Measurements from ENCODE around the gene CDKL5. TPM values are rescaled to one million over a fixed set of nuclear protein-coding genes. Genes with fewer than 3 reads are reported as not detected.
"Not testable (repeated sequence)": the region's sequence is repeated elsewhere in the genome, so short reads cannot be mapped to it uniquely, and the experiment has no call there.

CDKL5 gene
- total RNA-seq, 1 donor from 2014 or later = 20.7 TPM

GRCh38 chrX:18422886-18423285, 2.5 kb upstream of the CDKL5 start:
- H3K4me3 Mint-ChIP-seq (ENCODE audit: unreplicated experiment) = no peak overlapping the region
- H3K4me1 Mint-ChIP-seq (ENCODE audit: low read depth) = peaks cover 29% of the 10 kb centered on the region
- H3K36me3 Mint-ChIP-seq (ENCODE audit: low read depth) = no peaks in the 10 kb centered on the region
- no peak overlapping the region for H3K27ac Mint-ChIP-seq (ENCODE audit: unreplicated experiment)
- DNase-seq (ENCODE audit: low spot score) = no peak
- no peak for TF ChIP-seq CTCF (IDR thresholded peaks at IDR 0.05)
- no peaks in the 10 kb centered on the region for H3K9me3 Mint-ChIP-seq (ENCODE audit: low read depth)
- no peaks in the 10 kb centered on the region for H3K27me3 Mint-ChIP-seq (ENCODE audit: low read depth)

- TF ChIP-seq CTCF (IDR thresholded peaks at IDR 0.05) = no peak
- H3K4me3 Mint-ChIP-seq (ENCODE audit: unreplicated experiment) = peak overlapping the region; percentile 76
- DNase-seq (ENCODE audit: low spot score) = no peak
- H3K36me3 Mint-ChIP-seq (ENCODE audit: low read depth) = no peaks in the 10 kb centered on the region
- H3K27me3 Mint-ChIP-seq (ENCODE audit: low read depth) = no peaks in the 10 kb centered on the region
- peak overlapping the region; percentile 95 for H3K27ac Mint-ChIP-seq (ENCODE audit: unreplicated experiment)
- H3K9me3 Mint-ChIP-seq (ENCODE audit: low read depth) = no peaks in the 10 kb centered on the region
- peaks cover 32% of the 10 kb centered on the region for H3K4me1 Mint-ChIP-seq (ENCODE audit: low read depth)
These were observed 768 bp upstream of the CDKL5 start for GRCh38 chrX:18424482-18425198.

DNA sequence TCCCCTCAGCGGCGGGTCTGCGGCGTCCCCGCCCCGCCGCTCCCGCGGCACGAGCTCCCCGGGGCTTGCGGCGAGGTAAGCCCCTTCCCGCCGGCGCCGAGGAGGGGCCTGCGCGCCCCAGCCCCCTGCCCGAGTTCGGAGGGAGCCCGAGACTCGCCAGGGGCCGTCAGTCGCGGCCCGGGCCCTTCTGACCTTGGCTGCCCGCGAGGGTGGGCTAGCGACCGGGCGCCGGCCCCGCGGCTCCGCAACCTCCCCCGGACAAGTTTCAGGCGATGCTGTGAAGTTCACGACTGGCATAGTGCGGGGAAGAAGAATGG, 554 bp downstream of the CDKL5 start:
- Mint-ChIP-seq H3K36me3 (ENCODE audit: low read depth) (no peaks in the 10 kb centered on the region), H3K27ac (ENCODE audit: unreplicated experiment) (peak overlapping the region; percentile 53), H3K4me1 (ENCODE audit: low read depth) (peaks cover 32% of the 10 kb centered on the region), H3K27me3 (ENCODE audit: low read depth) (no peaks in the 10 kb centered on the region), H3K9me3 (ENCODE audit: low read depth) (no peaks in the 10 kb centered on the region), H3K4me3 (ENCODE audit: unreplicated experiment) (peak overlapping the region; percentile 75)
- no peak for DNase-seq (ENCODE audit: low spot score)
- no peak for TF ChIP-seq CTCF (IDR thresholded peaks at IDR 0.05)

DNA sequence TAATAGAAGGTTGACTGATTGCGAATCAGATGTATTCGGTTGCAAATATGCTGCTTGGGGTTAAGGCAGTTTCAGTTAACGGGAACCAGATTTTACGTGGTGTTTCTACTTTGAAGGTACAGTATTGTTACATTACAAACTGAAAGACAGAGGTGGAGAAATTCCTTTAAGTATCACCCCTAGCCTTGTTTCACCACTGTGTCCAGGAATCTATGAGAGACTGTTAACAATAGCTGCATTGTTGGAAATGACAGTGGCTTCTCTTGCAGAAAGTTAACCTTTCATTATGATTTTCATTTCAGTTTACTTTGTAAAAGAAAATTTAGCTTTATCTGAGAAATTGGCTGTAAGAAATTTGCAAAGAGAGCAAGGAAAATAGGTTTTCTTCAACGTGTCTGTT, 2.6 kb downstream of the CDKL5 start:
- no peak for DNase-seq (ENCODE audit: low spot score)
- Mint-ChIP-seq H3K9me3 (ENCODE audit: low read depth) (no peaks in the 10 kb centered on the region), H3K27me3 (ENCODE audit: low read depth) (no peaks in the 10 kb centered on the region), H3K27ac (ENCODE audit: unreplicated experiment) (no peak overlapping the region), H3K4me3 (ENCODE audit: unreplicated experiment) (peak overlapping the region; percentile 2), H3K4me1 (ENCODE audit: low read depth) (peaks cover 21% of the 10 kb centered on the region), H3K36me3 (ENCODE audit: low read depth) (no peaks in the 10 kb centered on the region)
- no peak for TF ChIP-seq CTCF (IDR thresholded peaks at IDR 0.05)

DNA sequence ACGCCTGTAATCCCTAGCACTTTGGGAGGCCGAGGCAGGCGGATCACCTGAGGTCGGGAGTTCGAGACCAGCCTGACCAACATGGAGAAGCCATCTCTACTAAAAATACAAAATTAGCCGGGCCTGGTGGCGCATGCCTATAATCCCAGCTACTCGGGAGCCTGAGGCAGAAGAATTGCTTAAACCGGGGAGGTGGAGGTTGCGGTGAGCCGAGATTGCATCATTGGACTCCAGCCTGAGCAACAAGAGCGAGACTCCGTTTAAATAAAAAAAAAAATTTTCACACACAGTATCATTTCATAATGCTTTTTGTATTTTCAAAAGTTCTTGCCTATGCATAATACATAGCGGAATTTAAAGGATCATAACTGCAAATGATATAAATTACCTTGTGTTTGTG, 7.9 kb downstream of the CDKL5 start:
- not testable (repeated sequence) for H3K4me3 Mint-ChIP-seq (ENCODE audit: unreplicated experiment); H3K27me3 Mint-ChIP-seq (ENCODE audit: low read depth); H3K4me1 Mint-ChIP-seq (ENCODE audit: low read depth); H3K9me3 Mint-ChIP-seq (ENCODE audit: low read depth); H3K27ac Mint-ChIP-seq (ENCODE audit: unreplicated experiment); DNase-seq (ENCODE audit: low spot score); H3K36me3 Mint-ChIP-seq (ENCODE audit: low read depth)

DNA sequence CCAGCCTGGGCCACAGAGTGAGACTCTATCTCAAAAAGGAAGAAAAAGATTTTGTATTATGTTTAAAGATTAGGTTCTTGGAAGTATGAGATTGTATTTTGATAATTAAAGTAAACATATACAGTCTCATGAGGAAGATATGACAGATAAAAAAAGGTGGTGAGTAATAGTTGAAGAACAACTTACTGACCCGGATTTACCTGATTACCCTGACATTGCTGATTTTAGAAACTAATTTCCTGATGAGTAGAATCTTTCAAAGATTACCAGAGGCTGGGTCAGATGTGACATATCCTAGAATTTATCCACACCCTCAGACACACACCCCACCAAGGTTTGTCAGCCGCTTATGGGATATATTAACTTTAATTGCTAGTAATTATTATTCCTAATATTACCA, 9.5 kb downstream of the CDKL5 start:
- TF ChIP-seq CTCF (IDR thresholded peaks at IDR 0.05) = no peak
- Mint-ChIP-seq H3K27ac (ENCODE audit: unreplicated experiment) (no peak overlapping the region), H3K27me3 (ENCODE audit: low read depth) (no peaks in the 10 kb centered on the region), H3K36me3 (ENCODE audit: low read depth) (peaks cover 2% of the 10 kb centered on the region), H3K4me3 (ENCODE audit: unreplicated experiment) (no peak overlapping the region), H3K4me1 (ENCODE audit: low read depth) (no peaks in the 10 kb centered on the region), H3K9me3 (ENCODE audit: low read depth) (no peaks in the 10 kb centered on the region)
- no peak for DNase-seq (ENCODE audit: low spot score)

Data from chondrocyte (in vitro differentiated cells).